Sigmoid colon (tissue), 4 donors: ENCODE measurements around the gene MOSPD3.

Experiments
- CTCF ChIP-seq, 4 experiments: fragments of 450-650 bp in 3 of 4; fragments of 200-600 bp in 1 of 4; IDR thresholded peaks; one replicate each; pipeline ENCODE4 v1.5.1; 2016 to 2019; ENCODE audit warnings: antibody characterized with exemption in 4 of 4, mild to moderate bottlenecking in 3 of 4, moderate library complexity in 2 of 4
- EP300 ChIP-seq, 4 donors: sonication (generic); formaldehyde crosslinking; IDR thresholded peaks; one replicate each; pipeline ENCODE4 v1.6.1; 2017; ENCODE audit warnings: antibody characterized with exemption in 4 of 4
- POLR2A ChIP-seq, 2 donors: fragments of 450-650 bp; IDR thresholded peaks; one replicate each; pipeline ENCODE4 v1.6.1; 2016; ENCODE audit warnings: antibody characterized with exemption in 2 of 2, mild to moderate bottlenecking in 2 of 2, moderate library complexity in 2 of 2

DNA sequence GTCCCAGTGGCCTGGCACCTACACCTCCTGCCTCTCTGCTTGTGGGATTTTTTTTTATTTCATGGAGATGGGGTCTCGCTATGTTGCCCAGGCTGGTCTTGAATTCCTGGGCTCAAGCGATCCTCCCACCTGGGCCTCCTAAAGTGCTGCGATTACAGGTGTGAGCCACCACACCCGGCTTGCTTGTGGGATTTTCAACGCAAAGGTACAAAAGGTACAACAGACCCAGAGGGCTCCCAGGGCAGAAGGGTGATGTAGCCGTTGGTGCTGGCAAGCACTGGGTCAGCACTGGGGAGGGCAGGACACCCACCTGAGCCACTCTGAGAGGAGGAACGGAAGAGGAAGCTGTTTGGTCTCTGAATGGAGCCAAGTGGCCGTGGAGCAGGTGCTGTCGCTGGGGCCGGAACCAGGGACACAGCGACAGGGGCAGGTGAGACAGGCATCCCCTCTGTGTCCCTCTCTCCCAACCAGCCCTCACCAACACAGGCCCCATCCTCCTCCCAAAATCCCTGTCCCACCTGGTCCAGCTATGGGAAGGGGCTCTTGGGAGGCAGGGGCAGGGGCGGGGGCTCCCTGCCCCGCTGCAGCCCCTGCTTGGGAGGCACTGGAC is 35.9 kb upstream of the MOSPD3 start:
- TF ChIP-seq CTCF (IDR thresholded peaks at IDR 0.05) (no peak), POLR2A (IDR thresholded peaks at IDR 0.05) (no peak), EP300 (IDR thresholded peaks at IDR 0.05) (no peak)
